ENCODE results near the gene MACROD2.
"Not testable (repeated sequence)": the region's sequence is repeated elsewhere in the genome, so short reads cannot be mapped to it uniquely, and the experiment has no call there.

MACROD2 gene

DNA sequence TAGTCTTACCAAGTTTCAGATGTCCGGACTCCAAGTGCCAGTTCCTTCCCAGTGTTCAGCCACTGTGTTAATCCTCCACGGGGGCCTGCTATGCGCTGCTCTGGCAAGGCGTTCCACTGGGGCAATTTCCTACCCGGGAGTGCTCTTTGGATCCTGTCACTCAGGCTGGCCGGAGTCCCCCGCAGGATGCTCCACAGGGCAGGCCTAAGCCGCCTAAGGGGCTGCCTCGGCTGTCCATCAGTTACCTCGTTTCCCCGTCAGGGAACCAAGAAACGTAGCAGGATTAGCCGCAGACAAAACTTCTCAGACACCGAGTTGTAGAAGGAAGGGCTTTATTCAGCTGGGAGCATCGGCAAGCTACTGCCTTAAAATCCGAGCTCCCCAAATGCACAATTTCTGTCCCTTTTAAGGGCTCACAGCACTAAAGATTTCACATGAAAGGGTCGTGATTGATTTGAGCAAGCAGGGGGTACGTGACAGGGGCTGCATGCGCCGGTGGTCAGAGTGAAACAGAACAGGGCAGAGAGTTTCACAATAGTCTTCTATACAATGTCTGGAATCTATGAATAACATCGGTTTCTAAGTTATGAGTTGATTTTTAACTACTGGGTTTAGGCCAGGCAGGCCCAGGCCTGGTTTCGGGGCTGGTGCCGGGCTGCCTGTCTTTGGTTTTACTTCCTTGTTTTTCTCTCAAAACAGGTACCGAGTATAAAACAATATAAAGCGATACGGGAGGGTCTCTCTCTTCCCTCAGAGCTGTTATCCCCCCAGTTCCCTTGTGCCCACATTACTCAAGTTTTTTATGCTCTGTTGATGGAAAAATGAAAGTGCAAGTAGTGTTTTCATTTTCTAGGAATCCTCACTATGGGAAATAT lies 1990.4 kb downstream of the MACROD2 start:
- not testable (repeated sequence) for ATAC-seq, DNase-seq

GRCh38 chr20:15986690-15987089 lies 1991.4 kb downstream of the MACROD2 start:
- no peak for DNase-seq
- ATAC-seq, result no peak

DNA sequence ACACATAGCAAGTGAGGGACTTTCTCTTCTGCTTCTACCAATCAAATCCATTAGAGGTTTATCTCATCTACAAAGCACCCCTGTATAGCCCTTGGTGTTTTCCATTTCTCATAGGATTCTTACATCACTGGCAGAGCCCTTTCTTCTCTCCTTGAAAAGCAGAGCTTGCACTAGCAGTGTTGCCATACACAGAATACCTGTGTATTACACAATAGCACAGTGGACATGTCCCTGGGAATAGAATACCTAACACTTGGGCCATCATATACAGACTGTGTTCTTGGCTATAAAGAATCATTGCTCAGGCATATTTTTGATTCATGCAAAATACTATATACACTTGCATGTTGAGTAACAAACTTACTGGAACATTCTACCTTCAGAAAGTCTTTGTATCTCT lies 1996.0 kb downstream of the MACROD2 start:
- DNase-seq, result no peak
- ATAC-seq, result no peak

DNA sequence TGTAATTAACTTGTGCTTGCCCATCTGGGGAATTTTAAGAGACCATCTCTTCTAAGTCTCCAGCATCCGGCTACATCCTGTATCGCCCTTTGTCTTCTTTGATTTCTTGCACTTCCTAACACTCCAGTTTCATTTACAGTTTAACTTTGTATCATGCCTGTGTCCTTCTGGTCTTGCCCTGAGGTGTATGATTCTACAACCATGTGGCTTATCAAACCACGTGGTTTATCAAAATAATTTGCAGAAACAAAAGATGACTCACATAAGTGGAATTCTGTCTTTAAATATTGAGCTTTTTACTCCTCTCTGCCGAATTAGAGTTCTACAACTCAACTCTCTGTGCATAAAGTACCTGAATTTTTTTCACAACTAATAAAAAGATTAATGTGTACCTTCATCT lies 1997.2 kb downstream of the MACROD2 start:
- no peak for DNase-seq
- no peak for ATAC-seq

GRCh38 chr20:16000112-16000511 lies 2004.8 kb downstream of the MACROD2 start:
- no peak for ATAC-seq
- no peak for DNase-seq

DNA sequence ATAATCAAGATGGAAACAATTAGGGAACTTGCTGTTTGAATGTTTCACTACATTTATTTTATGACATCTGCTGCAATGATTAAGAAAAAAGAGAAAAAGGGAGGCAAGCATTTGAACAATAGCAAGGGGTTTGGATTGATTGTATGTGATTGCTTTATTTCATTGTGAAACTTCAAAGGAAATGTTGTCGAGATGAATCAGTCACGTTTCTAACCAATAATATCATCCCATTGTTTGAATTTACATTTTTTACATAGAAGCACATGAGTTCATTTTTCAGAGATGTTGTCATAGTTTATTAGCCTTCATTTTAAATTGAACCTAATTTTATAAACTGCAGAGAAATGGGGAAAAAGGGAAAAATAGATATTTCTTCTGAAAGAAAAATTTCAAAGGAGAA lies 2006.0 kb downstream of the MACROD2 start:
- DNase-seq (no peak), ATAC-seq (no peak)

DNA sequence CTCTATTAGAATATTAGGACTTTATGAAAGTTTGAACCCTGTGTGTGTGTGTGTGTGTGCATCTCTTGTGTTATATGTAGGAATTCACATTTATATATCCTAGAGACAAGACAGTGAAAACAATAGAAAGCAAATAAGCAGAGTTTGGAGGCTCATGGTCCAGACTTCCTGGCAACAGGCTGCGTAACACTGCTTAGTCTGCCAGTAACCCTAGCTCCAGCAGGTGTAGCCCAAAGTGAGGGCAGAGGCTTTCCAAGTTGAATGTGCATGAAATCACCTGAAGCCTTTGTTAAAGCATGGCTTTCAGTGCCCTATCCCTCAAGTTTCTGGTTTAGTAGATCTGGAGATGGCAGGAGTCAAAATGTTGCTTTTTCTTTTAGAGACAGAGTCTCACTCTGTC lies 2008.0 kb downstream of the MACROD2 start:
- no peak for ATAC-seq
- DNase-seq, result no peak

- DNase-seq (no peak), ATAC-seq (no peak)
Measured at GRCh38 chr20:16004108-16004854, 2009.0 kb downstream of the MACROD2 start.

DNA sequence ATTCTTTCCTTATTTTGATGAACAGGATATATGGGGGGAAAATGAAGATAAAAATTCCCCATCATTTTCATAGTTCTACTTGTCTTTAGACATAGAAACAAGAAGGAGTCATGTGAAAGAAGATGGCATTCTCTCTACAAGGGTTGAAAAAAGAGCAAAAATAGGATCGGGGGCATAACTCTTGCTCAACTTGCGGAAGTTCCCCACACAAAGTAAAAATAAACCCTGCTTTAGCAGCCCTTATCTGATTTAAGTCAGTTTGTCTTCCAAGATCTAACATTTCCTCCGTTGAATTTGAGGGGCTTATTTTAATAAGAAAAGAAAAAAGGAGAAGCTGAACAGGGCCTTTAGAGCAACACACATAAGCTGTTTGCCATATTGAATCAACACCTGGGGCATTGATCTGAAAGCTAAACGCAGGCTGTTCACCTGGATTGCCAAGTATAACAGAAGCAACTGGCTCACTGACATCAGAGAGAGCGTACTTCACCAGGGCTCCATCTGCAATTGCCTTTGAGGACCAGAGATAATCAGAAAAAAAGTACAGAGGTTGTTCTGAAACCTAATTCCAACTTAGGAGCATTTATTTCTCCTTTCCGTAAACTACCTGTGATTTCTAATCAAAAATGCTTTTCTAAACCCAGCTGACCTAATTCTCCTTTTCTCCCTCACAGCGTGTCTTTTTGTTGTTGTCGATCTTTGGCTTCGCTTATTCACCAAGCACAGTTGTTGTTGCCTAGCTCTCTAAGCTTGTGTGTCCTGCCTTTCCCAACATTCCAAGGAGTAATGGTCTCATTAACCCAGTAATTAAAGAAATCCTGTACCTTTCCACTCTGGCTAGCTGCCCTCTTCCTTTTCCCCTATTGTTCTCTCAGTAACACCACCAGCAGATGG lies 2010.0 kb downstream of the MACROD2 start:
- DNase-seq (no peak), ATAC-seq (no peak)

- ATAC-seq (no peak), DNase-seq (no peak)
Measured at GRCh38 chr20:16005915-16006493, 2010.7 kb downstream of the MACROD2 start.

- DNase-seq (no peak), ATAC-seq (no peak)
Measured at GRCh38 chr20:16007164-16007563, 2011.8 kb downstream of the MACROD2 start.

DNA sequence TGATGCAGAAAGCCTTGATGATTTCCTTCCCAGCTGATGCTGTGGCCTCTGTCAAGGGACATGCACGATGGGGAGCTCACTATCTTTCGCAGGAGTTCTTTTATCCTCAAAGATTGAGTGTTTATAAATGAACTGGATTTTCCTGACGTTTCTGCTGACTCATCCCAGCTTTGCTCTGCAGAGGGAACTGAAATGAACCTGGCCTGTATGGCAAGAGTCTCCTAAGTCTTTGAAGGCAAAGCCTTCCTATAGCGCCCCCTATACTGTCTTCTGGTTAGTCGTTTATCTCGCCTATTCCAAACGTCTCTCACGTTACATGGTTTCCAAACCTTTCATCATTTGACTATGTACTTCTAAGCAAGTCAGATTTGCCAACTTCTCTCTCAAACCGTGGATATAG lies 2012.6 kb downstream of the MACROD2 start:
- ATAC-seq (no peak), DNase-seq (no peak)

DNA sequence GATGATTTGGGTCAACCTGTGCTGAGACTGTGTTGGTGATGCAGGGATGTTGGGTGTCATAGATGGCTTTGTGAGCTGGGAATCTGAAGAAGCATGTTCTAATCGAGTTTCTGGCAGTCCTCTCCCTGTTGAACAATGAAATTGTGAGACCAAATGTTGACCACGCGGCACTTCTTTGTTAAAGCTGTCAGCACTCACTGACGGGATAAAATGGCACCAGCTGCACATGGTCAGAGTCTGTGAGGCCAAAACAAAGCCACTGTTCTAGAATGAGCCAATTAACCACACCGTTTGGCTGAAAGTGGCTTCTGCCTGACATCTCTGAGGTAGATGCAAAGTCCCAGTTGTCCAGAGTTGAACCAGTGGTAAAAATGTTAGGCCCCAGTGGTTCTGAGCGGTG lies 2015.7 kb downstream of the MACROD2 start:
- no peak for DNase-seq
- ATAC-seq, result no peak

- DNase-seq (no peak), ATAC-seq (no peak)
Measured at GRCh38 chr20:16011519-16011918, 2016.2 kb downstream of the MACROD2 start.

DNA sequence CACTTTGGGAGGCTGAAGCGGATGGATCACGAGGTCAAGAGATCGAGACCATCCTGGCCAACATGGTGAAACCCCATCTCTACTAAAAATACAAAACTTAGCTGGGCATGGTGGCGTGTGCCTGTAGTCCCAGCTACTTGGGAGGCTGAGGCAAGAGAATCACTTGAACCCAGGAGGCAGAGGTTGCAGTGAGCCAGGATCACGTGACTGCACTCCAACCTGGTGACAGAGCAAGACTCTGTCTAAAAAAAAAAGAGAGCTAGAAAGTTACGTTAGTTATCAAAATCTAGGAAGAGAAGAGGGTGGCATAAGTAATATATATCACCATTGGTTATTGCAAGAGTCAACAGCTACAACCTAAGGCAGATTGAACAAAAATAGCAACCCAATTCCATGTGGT lies 2017.6 kb downstream of the MACROD2 start:
- not testable (repeated sequence) for ATAC-seq, DNase-seq

- ATAC-seq, result no peak
- DNase-seq, result no peak
Measured at GRCh38 chr20:16013631-16014030, 2018.3 kb downstream of the MACROD2 start.

GRCh38 chr20:16014436-16014835 lies 2019.1 kb downstream of the MACROD2 start:
- DNase-seq, result no peak
- no peak for ATAC-seq

DNA sequence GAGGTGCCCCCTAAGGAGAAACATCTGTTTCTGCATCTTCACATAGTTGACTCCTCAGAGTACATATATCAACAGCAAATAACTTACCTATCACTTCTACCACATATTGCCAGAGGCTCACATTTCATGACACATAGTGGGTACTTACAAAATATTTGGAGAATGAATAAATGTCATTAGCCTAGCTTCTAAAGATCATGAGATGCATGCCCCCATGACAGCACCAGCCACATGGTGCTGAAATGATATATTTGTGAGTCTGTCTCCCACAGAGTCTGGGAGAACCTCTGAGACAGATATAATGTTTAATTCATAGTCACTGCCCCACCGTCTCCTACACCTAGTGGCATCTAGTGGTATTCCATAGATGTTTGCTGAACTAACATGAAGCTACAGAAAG lies 2022.3 kb downstream of the MACROD2 start:
- ATAC-seq, result no peak
- no peak for DNase-seq

DNA sequence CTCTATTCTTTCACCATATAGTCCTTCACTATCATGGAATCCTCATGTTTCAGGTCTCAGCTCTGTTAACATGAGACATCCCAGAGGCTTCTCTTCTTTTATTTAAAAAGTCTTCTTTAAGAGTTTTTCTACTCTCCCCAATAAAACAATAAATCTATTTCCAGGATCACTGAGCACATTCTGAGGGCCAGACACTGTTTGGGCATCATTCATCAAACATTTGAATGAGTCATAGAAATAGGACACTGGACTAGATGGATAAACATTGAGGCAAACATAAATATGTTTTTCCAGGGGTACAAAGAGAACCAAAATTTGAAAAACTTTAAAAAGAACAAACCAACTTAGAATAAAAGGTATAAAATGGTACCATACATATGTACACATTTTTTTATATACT lies 2023.6 kb downstream of the MACROD2 start:
- no peak for DNase-seq
- no peak for ATAC-seq

- DNase-seq (no peak), ATAC-seq (no peak)
Measured at GRCh38 chr20:16020971-16021370, 2025.7 kb downstream of the MACROD2 start.

DNA sequence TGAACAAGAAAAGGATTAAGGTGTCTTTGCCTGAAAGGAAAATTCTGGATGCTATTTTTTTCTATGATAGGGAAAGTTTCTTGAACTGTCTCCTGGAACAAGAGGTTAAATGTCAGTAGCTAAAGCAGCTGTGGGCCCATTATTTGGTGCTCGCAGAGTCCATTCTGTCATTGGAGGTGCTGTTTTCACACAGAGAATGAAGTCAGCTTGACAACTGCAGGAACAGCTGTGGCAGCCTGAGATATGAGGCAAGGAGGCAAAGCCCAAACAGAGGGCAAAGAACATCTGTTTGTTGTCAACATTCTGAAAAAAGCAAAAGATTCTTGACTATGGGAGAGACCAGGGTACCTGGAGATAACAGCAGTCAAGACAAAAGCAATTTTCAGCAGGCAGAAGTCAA lies 2029.8 kb downstream of the MACROD2 start:
- DNase-seq (no peak), ATAC-seq (no peak)

DNA sequence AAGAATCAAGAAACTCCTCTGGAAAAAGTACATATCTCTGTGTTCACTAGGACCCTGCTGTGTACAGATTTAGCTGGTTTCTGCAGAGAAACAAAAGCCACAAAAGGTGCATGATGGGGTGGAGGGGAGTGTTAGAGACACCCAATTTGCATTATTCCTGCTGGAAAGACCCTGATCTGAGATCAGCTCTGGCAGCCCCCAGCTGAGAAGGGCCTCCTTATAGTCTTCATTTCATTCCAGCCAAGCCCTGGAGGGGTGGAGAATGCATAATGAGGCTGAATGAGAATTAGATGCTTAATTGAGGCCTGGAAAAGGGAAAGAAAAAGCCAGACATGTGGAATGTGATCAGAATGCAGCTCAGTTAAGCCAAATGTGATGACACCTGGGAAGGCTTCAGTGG lies 2032.4 kb downstream of the MACROD2 start:
- DNase-seq (no peak), ATAC-seq (no peak)

Data from stimulated activated naive CD8-positive, alpha-beta T cell treated with anti-CD3 and anti-CD28 coated beads, Interleukin-15, Interleukin-2, amounts not matched to agents 100 U/mL and 50 U/mL, for 24 hours (primary cell).